GM08714 (cell line): ENCODE data around the gene RALGPS1.

Experiments used
- H3K4me3 ChIP-seq: fragments of 200-500 bp; sonication (Bioruptor generic); 2 replicates; pipeline ENCODE4 v1.5.1; 2014; ENCODE audit warnings: mild to moderate bottlenecking, low read length, inconsistent platforms
- ZNF274 ChIP-seq: IDR thresholded peaks from 2 replicates; pipeline ENCODE4 v1.6.1; 2012; ENCODE audit warnings: mild to moderate bottlenecking, low read depth, low read length

RALGPS1 gene

GRCh38 chr9:127093319-127094020, 178.9 kb downstream of the RALGPS1 start:
- no peak for TF ChIP-seq ZNF274
- no peak overlapping the region for H3K4me3 ChIP-seq

DNA sequence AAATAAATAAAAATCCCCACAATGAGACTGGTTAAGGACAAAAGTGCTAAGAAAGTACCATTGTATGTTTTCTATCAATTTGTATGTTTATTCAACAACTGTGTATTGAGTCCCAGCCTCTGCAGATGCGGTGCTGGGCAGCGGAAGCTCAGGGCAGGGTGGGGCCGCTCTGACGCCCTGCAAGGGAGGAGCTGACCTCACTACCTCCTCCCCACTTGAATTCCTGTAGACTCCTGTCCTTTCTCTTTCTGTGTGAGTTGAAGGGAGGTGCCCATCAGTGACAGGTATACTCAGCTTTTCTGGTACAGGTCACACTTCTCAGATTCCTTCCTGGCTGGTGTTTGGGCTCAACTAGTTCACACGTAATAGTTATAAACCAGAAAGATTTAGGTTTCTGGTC, 180.8 kb downstream of the RALGPS1 start:
- TF ChIP-seq ZNF274: no peak
- no peak overlapping the region for H3K4me3 ChIP-seq

DNA sequence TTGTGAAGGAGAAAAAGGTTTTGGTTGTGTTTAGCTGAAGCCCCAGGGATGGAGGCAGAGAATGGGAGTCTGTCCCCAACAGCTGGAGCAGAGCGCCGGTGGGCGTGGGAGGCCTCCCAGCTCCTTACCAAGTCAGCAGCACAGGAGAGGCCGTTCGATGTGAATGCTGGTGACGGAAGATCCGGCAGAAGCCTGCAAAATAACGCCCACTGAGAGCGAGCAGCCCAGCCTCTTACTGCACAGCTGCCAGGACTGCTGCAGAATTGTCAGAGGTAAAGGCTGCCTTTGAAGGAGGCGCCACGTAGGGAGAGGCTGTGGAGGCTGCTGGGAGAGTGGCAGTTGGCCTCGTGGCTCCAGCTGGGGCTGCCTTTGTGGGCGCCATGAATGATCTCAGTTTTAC, 181.6 kb downstream of the RALGPS1 start:
- no peak overlapping the region for H3K4me3 ChIP-seq
- TF ChIP-seq ZNF274: no peak

DNA sequence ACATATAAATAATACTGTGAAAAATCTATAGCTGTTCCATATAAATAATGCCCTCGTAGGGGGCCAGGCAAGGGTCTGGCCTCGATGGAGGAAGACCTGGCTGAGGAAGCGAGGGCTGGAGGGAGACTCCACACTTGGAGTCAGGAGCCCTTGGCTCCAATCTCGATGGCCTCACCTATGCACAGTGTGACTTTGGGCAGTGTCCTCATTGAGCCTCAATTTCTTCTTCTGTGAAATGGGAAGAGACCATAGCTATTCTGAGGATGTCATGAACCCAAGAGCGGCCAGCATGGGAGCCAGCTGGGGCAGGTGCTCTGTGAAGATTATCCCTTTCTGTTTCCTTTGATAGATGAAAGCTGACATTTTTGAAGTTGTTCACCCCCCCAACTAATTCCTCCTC, 183.1 kb downstream of the RALGPS1 start:
- H3K4me3 ChIP-seq: no peak overlapping the region

DNA sequence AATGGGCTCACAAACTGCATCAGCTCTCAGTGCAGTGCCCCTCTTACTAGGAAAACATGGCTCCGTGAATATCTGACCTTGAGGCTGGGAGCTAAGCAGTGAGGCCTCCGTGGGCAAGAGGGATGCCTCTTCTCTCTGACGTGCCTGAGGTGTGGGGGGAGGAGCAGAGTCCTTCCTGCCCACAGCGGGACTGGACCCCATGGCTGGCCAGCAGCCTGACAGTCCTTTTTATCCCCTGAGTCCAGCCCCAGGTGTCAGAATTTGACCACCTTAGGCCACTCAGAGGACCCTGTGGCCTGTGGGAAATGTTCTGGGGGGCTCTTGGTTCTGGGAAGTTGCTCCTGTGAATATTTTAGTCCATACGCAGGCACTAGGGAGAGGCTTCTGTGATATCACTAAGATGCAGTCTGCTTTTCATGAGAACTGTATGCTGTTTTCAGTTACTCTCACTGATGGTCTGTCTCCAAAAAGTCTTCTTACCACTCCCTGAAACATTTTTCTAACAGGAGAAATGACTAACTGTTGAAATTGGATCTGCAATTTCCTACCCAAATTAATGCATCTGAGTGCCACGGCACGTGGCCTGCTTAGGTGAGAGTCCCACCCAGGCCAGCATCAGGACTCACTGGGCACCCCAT, 184.5 kb downstream of the RALGPS1 start:
- TF ChIP-seq ZNF274: no peak

More for the DNA sequence above, 183.1 kb downstream of the RALGPS1 start:
- no peak for TF ChIP-seq ZNF274

GRCh38 chr9:127099664-127100063, 185.1 kb downstream of the RALGPS1 start:
- no peak for TF ChIP-seq ZNF274
- no peak overlapping the region for H3K4me3 ChIP-seq

More for the DNA sequence above, 184.5 kb downstream of the RALGPS1 start:
- no peak overlapping the region for H3K4me3 ChIP-seq

DNA sequence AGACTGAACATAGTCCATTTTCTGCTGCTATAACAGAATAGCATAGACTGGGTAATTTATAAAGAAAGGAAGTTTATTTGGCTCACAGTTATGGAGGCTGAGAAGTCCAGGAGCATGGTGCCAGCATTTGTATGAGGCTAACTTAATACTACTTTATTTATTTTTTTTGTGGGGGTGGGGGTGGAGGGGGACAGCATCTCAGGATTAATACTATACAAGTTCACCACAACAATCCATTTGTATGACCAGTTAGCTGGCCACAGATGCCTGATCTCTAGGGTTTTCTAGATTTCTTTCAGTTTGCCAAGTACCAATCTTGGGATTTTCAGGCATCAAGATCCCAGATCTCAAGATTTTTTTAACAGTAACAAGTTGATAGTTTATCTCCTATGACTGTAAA, 187.6 kb downstream of the RALGPS1 start:
- no peak for TF ChIP-seq ZNF274
- H3K4me3 ChIP-seq: no peak overlapping the region

GRCh38 chr9:127102788-127103187, 188.2 kb downstream of the RALGPS1 start:
- TF ChIP-seq ZNF274: no peak
- no peak overlapping the region for H3K4me3 ChIP-seq

GRCh38 chr9:127104581-127105311, 190.2 kb downstream of the RALGPS1 start:
- no peak overlapping the region for H3K4me3 ChIP-seq
- TF ChIP-seq ZNF274: no peak

GRCh38 chr9:127105805-127106465, 191.4 kb downstream of the RALGPS1 start:
- no peak for TF ChIP-seq ZNF274
- H3K4me3 ChIP-seq: no peak overlapping the region

GRCh38 chr9:127106466-127106855, 191.9 kb downstream of the RALGPS1 start:
- no peak for TF ChIP-seq ZNF274
- H3K4me3 ChIP-seq: no peak overlapping the region

- TF ChIP-seq ZNF274: no peak
- no peak overlapping the region for H3K4me3 ChIP-seq
These were observed 192.8 kb downstream of the RALGPS1 start for GRCh38 chr9:127107171-127107928.

GRCh38 chr9:127107929-127108876, 193.6 kb downstream of the RALGPS1 start:
- H3K4me3 ChIP-seq: no peak overlapping the region
- no peak for TF ChIP-seq ZNF274
